ENCODE measurements around the gene DCC. TPM values are rescaled to one million over a fixed set of nuclear protein-coding genes. Genes with fewer than 3 reads are reported as not detected.

The DCC gene
- total and polyA plus RNA-seq, 7 experiments from 2014 or later = not detected

DNA sequence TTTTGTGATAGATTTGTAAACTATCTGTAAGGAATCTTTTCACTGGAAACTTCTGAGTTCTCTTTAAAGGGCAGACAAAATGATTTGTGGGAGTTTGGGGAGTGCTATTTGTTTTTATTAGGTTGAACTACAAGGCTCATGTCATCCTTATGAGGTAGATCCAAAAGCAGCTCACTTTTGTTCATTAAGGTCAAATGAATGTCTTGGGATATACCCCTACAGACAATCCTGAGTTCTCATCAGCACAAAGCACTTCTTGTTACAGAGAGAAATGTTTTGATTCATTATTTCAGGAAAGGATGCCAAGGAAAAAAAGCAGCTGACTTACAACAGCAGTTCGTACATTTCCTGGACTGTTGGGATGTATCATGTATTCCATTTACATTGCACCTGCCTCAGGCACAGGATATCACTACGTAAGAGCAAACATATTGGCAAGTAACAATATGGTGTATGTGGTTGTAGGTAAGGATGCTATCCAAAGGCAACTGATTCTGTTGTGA lies 68.9 kb downstream of the DCC start:
- ATAC-seq = no peak
- ChIA-PET CTCF (no interaction called here), POLR2A (no interaction called here)
- no peak overlapping the region for H3K4me3 Mint-ChIP-seq
- intact Hi-C loops (cut with micrococcal nuclease) = no loop called here
- H3K36me3 Mint-ChIP-seq = no peaks in the 10 kb centered on the region
- no peaks in the 10 kb centered on the region for H3K27me3 Mint-ChIP-seq
- H3K4me1 Mint-ChIP-seq = no peaks in the 10 kb centered on the region
- H3K9me3 Mint-ChIP-seq = peaks cover 0 to 5% (median 0%) of the 10 kb centered on the region in 11 donors
- Histone ChIP-seq H3K27me3 (ENCODE audit: control insufficient read depth in 2 of 2, insufficient read depth in 2 of 2, low read length in 2 of 2) (no peaks in the 10 kb centered on the region), H3K4me3 (ENCODE audit: low read length) (no peak overlapping the region), H3K36me3 (ENCODE audit: control insufficient read depth in 2 of 3, insufficient read depth in 3 of 3, low read length in 3 of 3) (no peaks in the 10 kb centered on the region), H3K9me3 (ENCODE audit: control insufficient read depth in 2 of 3, low read length in 3 of 3) (no peaks in the 10 kb centered on the region), H3K4me1 (ENCODE audit: control insufficient read depth in 2 of 2, insufficient read depth in 2 of 2, low read length in 2 of 2) (no peaks in the 10 kb centered on the region), H3K27ac (ENCODE audit: low read depth, low read length) (no peak overlapping the region)
- DNase-seq = no peak
- no peak overlapping the region for H3K27ac Mint-ChIP-seq

DNA sequence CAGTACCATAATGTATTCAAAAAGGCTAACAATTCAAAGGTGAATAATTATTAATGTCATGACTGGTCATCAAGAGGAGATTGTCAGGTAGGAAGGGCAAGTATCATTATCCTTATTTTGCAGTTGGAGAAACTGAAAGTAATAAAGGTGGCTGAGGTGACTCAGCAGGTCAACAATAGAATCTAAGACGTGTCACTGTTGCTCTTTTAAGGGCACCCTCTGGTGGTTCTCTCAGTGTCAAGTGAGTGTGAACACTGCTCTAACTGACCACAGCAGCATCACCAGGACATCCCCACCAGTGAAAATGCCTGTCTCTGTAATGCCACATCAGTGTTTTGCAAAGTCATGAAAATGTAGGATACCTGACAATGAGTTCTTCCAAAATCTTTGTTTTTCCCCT lies 69.7 kb downstream of the DCC start:
- DNase-seq (no peak), ATAC-seq (no peak)
- Mint-ChIP-seq H3K4me1 (no peaks in the 10 kb centered on the region), H3K27ac (no peak overlapping the region), H3K36me3 (no peaks in the 10 kb centered on the region), H3K4me3 (no peak overlapping the region), H3K9me3 (peaks cover 0 to 5% (median 0%) of the 10 kb centered on the region in 11 donors), H3K27me3 (no peaks in the 10 kb centered on the region)
- intact Hi-C loops (cut with micrococcal nuclease) = no loop called here
- Histone ChIP-seq H3K4me3 (ENCODE audit: low read length) (no peak overlapping the region), H3K27me3 (ENCODE audit: control insufficient read depth in 2 of 2, insufficient read depth in 2 of 2, low read length in 2 of 2) (no peaks in the 10 kb centered on the region), H3K36me3 (ENCODE audit: control insufficient read depth in 2 of 3, insufficient read depth in 3 of 3, low read length in 3 of 3) (no peaks in the 10 kb centered on the region), H3K4me1 (ENCODE audit: control insufficient read depth in 2 of 2, insufficient read depth in 2 of 2, low read length in 2 of 2) (no peaks in the 10 kb centered on the region), H3K27ac (ENCODE audit: low read depth, low read length) (no peak overlapping the region), H3K9me3 (ENCODE audit: control insufficient read depth in 2 of 3, low read length in 3 of 3) (no peaks in the 10 kb centered on the region)
- ChIA-PET POLR2A (no interaction called here), CTCF (no interaction called here)

DNA sequence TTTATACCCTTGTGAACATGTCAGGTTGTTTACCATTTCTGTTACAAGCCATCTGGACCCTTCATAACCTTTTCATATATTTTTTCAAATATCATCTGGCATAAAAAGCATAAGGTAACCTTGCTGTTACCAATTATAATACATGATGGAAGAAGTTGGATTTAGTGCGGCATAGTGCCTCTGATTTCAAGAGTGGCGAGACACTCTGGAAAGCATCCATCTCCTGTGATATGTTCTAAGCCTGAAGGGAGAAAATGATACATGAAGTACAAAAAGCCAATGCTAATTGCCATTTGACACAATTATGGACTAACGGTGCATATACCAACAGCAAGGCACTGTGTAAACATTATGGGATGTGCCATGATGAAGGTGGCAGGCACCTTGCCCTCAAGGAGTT lies 75.1 kb downstream of the DCC start:
- Histone ChIP-seq H3K36me3 (ENCODE audit: control insufficient read depth in 2 of 3, insufficient read depth in 3 of 3, low read length in 3 of 3) (no peaks in the 10 kb centered on the region), H3K9me3 (ENCODE audit: control insufficient read depth in 2 of 3, low read length in 3 of 3) (no peaks in the 10 kb centered on the region), H3K4me1 (ENCODE audit: control insufficient read depth in 2 of 2, insufficient read depth in 2 of 2, low read length in 2 of 2) (no peaks in the 10 kb centered on the region), H3K27me3 (ENCODE audit: control insufficient read depth in 2 of 2, insufficient read depth in 2 of 2, low read length in 2 of 2) (no peaks in the 10 kb centered on the region), H3K27ac (ENCODE audit: low read depth, low read length) (no peak overlapping the region), H3K4me3 (ENCODE audit: low read length) (no peak overlapping the region)
- Mint-ChIP-seq H3K4me3 (no peak overlapping the region), H3K27me3 (no peaks in the 10 kb centered on the region), H3K36me3 (no peaks in the 10 kb centered on the region), H3K4me1 (no peaks in the 10 kb centered on the region), H3K27ac (no peak overlapping the region), H3K9me3 (peaks cover 0 to 11% (median 2%) of the 10 kb centered on the region in 11 donors)
- DNase-seq = no peak
- CTCF ChIA-PET = no interaction called here
- no peak for ATAC-seq
- POLR2A ChIA-PET = no interaction called here
- intact Hi-C loops (cut with micrococcal nuclease) = no loop called here

DNA sequence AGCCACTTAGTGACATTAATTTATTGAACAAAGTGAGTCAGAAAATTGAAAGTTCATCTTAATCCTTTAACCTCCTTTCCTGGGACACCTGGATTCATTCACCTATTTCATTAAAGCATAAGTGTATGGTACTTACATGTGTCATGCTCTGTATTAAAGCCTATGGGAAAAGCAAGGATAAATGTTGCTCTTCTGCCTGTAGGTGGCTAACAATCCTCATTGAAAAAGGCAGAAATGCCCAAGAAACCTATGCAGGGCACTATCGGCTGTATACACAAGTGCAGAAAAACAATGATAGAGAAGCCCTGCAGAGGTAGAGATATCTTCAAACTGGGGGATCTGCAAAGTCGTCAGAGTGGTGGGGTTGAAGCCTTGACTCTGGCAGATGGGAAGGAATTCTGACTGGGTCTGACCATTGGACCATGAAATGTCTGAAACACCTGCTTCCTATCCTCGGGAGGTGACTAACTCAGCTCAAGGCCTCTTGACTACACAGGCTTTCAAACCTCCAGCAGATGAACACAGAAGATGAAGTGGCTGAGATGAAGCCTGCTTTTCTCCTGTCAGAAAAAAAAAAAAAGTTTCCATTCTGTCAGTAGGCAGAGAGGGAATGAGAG lies 83.1 kb downstream of the DCC start:
- no peak overlapping the region for H3K4me3 ChIP-seq (ENCODE audit: low read length)
- intact Hi-C loops (cut with micrococcal nuclease) = no loop called here
- no peak for ATAC-seq
- Mint-ChIP-seq H3K9me3 (peaks cover 0 to 13% (median 4%) of the 10 kb centered on the region in 11 donors), H3K36me3 (no peaks in the 10 kb centered on the region), H3K4me3 (no peak overlapping the region), H3K27ac (no peak overlapping the region), H3K4me1 (no peaks in the 10 kb centered on the region), H3K27me3 (no peaks in the 10 kb centered on the region)
- CTCF ChIA-PET = no interaction called here
- no peak for DNase-seq
- no peaks in the 10 kb centered on the region for H3K9me3 ChIP-seq (ENCODE audit: control insufficient read depth in 2 of 3, low read length in 3 of 3)
- H3K27ac ChIP-seq (ENCODE audit: low read depth, low read length) = no peak overlapping the region
- POLR2A ChIA-PET = no interaction called here
- H3K36me3 ChIP-seq (ENCODE audit: control insufficient read depth in 2 of 3, insufficient read depth in 3 of 3, low read length in 3 of 3) = no peaks in the 10 kb centered on the region
- H3K4me1 ChIP-seq (ENCODE audit: control insufficient read depth in 2 of 2, insufficient read depth in 2 of 2, low read length in 2 of 2) = no peaks in the 10 kb centered on the region
- H3K27me3 ChIP-seq (ENCODE audit: control insufficient read depth in 2 of 2, insufficient read depth in 2 of 2, low read length in 2 of 2) = no peaks in the 10 kb centered on the region

DNA sequence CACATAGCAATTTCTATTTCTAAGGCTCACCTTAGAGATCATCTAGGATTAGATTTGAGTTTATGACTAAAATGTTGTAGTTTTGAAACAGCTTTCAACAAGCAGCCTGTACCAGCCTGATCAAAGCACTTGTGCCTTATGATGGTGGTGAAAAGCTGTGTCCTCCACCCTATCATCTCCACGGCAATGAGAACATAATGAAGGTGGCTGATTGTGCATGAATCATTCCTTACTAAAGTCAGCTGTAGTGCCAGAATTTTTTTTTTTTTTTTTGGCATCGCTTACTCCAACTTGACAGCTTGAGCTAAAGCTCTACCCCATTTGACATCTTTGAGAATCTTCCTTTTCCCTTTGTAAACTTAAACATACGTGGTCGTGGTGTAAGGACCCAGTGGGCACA lies 86.0 kb downstream of the DCC start:
- intact Hi-C loops (cut with micrococcal nuclease) = no loop called here

DNA sequence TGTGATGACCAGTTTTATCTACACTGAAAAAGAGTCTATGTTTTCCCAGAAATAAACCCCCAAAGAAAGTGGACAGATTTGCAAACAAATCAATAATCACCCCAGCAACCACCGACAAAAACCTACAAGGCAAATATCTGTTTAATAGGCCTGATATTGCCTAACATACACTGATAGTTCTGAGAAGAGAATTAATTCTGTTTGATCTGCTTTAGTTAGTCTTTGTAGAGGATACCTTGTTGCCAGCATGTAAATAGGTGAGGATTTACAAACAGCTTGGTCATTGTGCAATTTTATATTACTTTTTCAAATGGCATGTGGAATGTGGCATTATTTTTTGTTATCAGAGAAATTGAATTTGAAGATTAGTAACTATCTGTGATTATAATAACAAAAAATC lies 86.5 kb downstream of the DCC start:
- Mint-ChIP-seq H3K27ac (no peak overlapping the region), H3K36me3 (no peaks in the 10 kb centered on the region), H3K4me3 (no peak overlapping the region), H3K4me1 (no peaks in the 10 kb centered on the region), H3K9me3 (peaks cover 0 to 19% (median 3%) of the 10 kb centered on the region in 11 donors), H3K27me3 (no peaks in the 10 kb centered on the region)
- Histone ChIP-seq H3K9me3 (ENCODE audit: control insufficient read depth in 2 of 3, low read length in 3 of 3) (no peaks in the 10 kb centered on the region), H3K4me3 (ENCODE audit: low read length) (no peak overlapping the region), H3K27me3 (ENCODE audit: control insufficient read depth in 2 of 2, insufficient read depth in 2 of 2, low read length in 2 of 2) (no peaks in the 10 kb centered on the region), H3K36me3 (ENCODE audit: control insufficient read depth in 2 of 3, insufficient read depth in 3 of 3, low read length in 3 of 3) (no peaks in the 10 kb centered on the region), H3K27ac (ENCODE audit: low read depth, low read length) (no peak overlapping the region), H3K4me1 (ENCODE audit: control insufficient read depth in 2 of 2, insufficient read depth in 2 of 2, low read length in 2 of 2) (no peaks in the 10 kb centered on the region)
- ChIA-PET CTCF (no interaction called here), POLR2A (no interaction called here)
- no peak for ATAC-seq
- intact Hi-C loops (cut with micrococcal nuclease) = no loop called here
- DNase-seq = no peak

More for the DNA sequence above, 86.0 kb downstream of the DCC start:
- H3K9me3 Mint-ChIP-seq = peaks cover 0 to 19% (median 4%) of the 10 kb centered on the region in 11 donors
- no peak overlapping the region for H3K27ac ChIP-seq (ENCODE audit: low read depth, low read length)
- no peaks in the 10 kb centered on the region for H3K4me1 Mint-ChIP-seq
- no peak overlapping the region for H3K4me3 ChIP-seq (ENCODE audit: low read length)
- H3K9me3 ChIP-seq (ENCODE audit: control insufficient read depth in 2 of 3, low read length in 3 of 3) = no peaks in the 10 kb centered on the region
- DNase-seq = no peak
- POLR2A ChIA-PET = no interaction called here
- no peaks in the 10 kb centered on the region for H3K36me3 Mint-ChIP-seq
- H3K27me3 ChIP-seq (ENCODE audit: control insufficient read depth in 2 of 2, insufficient read depth in 2 of 2, low read length in 2 of 2) = no peaks in the 10 kb centered on the region
- H3K36me3 ChIP-seq (ENCODE audit: control insufficient read depth in 2 of 3, insufficient read depth in 3 of 3, low read length in 3 of 3) = no peaks in the 10 kb centered on the region
- ATAC-seq = no peak
- H3K4me1 ChIP-seq (ENCODE audit: control insufficient read depth in 2 of 2, insufficient read depth in 2 of 2, low read length in 2 of 2) = no peaks in the 10 kb centered on the region
- CTCF ChIA-PET = no interaction called here
- H3K27ac Mint-ChIP-seq = no peak overlapping the region
- no peaks in the 10 kb centered on the region for H3K27me3 Mint-ChIP-seq
- no peak overlapping the region for H3K4me3 Mint-ChIP-seq

DNA sequence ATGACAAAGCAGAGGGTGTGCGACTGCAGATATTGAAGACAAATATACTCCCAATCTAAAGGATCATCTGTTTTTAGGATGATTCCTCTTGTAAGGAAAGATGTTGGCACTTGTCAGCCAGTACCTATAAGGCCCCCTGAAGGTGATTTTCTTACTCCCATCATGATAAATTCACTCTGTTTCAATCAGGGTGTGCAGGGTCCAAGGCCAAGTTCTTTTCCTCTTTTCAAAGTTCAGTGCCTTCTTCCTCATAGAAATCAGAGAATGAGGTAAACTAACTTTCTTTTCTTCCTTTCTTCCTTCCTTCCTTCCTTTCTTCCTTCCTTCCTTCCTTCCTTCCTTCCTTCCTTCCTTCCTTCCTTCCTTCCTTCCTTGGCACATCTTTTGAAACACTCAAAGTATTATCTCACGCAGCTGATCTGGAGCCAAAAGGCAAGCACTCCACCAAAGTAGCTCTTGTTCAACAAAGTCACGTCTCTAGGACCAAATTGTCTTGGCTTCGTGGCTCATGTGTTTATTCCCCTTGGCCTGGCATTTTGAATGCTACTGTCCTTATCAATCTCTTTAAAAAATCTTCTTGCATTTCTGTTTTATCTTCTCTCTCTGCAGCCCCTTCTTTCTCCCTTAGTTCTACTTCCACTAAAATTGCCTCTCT lies 87.7 kb downstream of the DCC start:
- no peak for ATAC-seq
- H3K36me3 Mint-ChIP-seq = no peaks in the 10 kb centered on the region
- POLR2A ChIA-PET = no interaction called here

More for the DNA sequence above, 87.7 kb downstream of the DCC start:
- CTCF ChIA-PET = interaction anchor here (0.7 kb wide), 1 partner anchor 39 kb away, joined by 5 read pairs; no protein-coding TSS in a partner anchor
- Mint-ChIP-seq H3K9me3 (peaks cover 0 to 15% (median 0%) of the 10 kb centered on the region in 11 donors), H3K27ac (no peak overlapping the region), H3K4me3 (no peak overlapping the region), H3K4me1 (no peaks in the 10 kb centered on the region), H3K27me3 (no peaks in the 10 kb centered on the region)
- Histone ChIP-seq H3K27ac (ENCODE audit: low read depth, low read length) (no peak overlapping the region), H3K9me3 (ENCODE audit: control insufficient read depth in 2 of 3, low read length in 3 of 3) (no peaks in the 10 kb centered on the region), H3K4me1 (ENCODE audit: control insufficient read depth in 2 of 2, insufficient read depth in 2 of 2, low read length in 2 of 2) (no peaks in the 10 kb centered on the region), H3K4me3 (ENCODE audit: low read length) (no peak overlapping the region), H3K36me3 (ENCODE audit: control insufficient read depth in 2 of 3, insufficient read depth in 3 of 3, low read length in 3 of 3) (no peaks in the 10 kb centered on the region), H3K27me3 (ENCODE audit: control insufficient read depth in 2 of 2, insufficient read depth in 2 of 2, low read length in 2 of 2) (no peaks in the 10 kb centered on the region)
- intact Hi-C loops (cut with micrococcal nuclease) = no loop called here
- no peak for DNase-seq

Measured in naive thymus-derived CD4-positive, alpha-beta T cell (primary cell).